Activated CD8-positive, alpha-beta memory T cell treated with anti-CD3 and anti-CD28 coated beads for 36 hours (primary cell): ENCODE measurements around the gene ACOX1. TPM values are rescaled to one million over a fixed set of nuclear protein-coding genes. Genes with fewer than 3 reads are reported as not detected.

Experiments
- CTCF ChIA-PET: fragments of 350-600 bp; sonication (Branson Sonifier 250); formaldehyde crosslinking; loops from one replicate; lab custom pipeline; 2021; ENCODE audit warnings: antibody characterized with exemption; lab: Charles Lee
- POLR2A ChIA-PET: fragments of 350-600 bp; sonication (Branson Sonifier 250); formaldehyde crosslinking; loops from one replicate; lab custom pipeline; 2021; ENCODE audit warnings: antibody characterized with exemption; lab: Charles Lee
- total RNA-seq, 2 experiments: library from RNA; stranded (reverse); gene quantifications; one replicate each; pipeline ENCODE4 v1.2.3, GENCODE V29; 2021

The ACOX1 gene
- total RNA-seq, 2 experiments from 2014 or later: 28.4 to 33.7 TPM

DNA sequence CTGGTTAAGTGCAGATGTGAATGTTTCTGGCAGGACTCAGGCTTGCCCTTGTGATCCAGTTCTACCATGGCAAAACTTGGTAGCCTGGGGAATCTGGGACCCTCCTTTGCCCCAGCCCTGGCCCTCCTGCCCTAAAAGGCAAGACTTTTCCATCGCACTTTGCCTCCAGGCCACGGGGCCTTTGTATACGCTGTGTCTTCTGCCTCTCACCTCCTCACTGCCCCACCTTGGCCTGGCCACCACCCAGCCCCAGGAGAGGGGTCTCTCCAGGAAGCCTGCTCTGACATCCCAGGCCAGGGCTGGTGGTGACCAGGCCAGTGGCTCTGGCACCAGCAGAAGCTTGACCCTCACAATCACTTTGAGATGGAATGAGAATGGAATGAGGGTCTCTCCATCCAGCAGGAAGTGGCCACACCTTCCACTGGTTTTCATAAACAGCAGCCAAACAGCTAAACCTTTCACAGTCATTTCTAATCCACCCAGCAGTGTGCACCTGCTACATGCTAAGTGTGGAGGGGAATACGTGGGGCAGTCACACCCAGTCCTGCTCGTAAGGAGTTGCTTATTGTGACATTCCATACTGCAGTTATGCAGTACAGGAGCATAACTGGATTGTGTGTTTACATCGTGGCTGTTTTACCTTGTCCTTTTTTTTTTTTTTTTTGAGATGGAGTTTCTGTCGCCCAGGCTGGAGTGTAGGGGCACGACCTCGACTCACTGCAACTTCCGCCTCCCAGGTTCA lies 72.7 kb downstream of the ACOX1 start:
- ChIA-PET CTCF (interaction anchor here (0.6 to 5.4 kb wide), 10 partner anchors 10 to 215 kb away, joined by 3 to 59 read pairs (median 6); partner anchors contain the start of genes CDK3 and TRIM65), POLR2A (interaction anchor here (0.8 kb wide), 1 partner anchor 9 kb away, joined by 3 read pairs; the partner anchor contains the start of gene TRIM65)

DNA sequence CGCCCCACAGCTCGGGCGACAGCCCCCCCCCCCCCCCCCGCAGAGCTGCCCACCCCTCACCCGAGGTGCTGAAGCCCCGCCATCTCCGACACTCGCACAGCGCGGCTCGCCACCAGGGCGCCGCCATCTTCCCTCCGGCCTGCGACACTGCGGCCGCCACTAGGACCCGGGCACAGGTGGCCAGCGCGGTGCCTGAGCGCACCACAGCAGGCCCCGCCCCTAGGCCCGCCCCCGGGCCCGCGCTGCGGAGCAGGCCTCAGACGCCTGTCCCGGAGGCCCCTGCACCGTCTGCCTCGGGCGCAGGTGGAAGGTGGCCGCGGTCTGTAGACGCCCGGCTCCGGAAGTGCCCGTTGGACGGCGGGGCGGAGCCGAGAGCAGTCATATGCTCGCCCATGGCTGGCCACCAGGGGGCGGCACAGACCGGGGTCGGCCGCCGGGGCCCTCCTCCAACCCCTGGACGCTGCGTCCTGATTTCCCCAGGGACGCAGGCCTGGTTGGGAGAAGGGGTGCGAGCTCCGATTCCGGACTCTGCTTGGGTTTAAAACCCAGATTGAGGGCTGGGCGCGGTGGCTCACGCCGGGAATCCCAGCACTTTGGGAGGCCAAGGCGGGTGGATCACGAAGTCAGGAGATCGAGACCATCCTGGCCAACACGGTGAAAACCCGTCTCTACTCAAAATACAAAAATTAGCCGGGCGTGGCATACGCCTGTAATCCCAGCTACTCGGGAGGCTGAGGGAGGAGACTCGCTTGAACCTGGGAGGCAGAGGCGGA lies 74.0 kb downstream of the ACOX1 start, which contains the start of gene MRPL38:
Gene MRPL38, minus strand, starts transcription at position 136 of the 773 bp plus-strand sequence. Its CDS starts 9 bp downstream, at position 127.
- CTCF ChIA-PET: interaction anchor here (0.6 to 5.4 kb wide), 20 partner anchors 8 to 217 kb away, joined by 3 to 59 read pairs (median 4); partner anchors contain the start of genes CDK3, FBF1, TRIM65 and WBP2

DNA sequence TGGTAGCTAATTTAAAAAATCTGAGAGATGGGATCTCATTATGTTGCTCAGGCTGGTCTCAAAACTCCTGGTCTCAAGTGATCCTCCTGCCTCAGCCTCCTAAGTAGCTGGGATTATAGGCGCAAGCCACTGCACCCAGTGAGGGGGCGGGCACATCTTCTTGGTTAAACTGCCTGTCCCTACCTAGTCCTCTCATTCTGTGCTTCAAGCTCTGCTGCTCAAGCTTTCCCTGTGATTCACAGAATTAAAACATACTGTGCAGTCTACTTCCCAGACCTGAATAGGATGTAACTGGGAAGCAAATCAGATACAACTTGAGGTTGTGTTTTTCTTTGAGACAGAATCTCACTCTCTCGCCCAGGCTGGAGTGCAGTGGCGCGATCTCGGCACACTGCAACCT lies 76.6 kb downstream of the ACOX1 start:
- POLR2A ChIA-PET: no interaction called here

More for the DNA sequence above, 74.0 kb downstream of the ACOX1 start, which contains the start of gene MRPL38:
- POLR2A ChIA-PET: interaction anchor here (0.5 to 1.0 kb wide), 5 partner anchors 9 to 609 kb away, joined by 3 to 4 read pairs (median 3); partner anchors contain the start of genes FBF1 and TRIM65

DNA sequence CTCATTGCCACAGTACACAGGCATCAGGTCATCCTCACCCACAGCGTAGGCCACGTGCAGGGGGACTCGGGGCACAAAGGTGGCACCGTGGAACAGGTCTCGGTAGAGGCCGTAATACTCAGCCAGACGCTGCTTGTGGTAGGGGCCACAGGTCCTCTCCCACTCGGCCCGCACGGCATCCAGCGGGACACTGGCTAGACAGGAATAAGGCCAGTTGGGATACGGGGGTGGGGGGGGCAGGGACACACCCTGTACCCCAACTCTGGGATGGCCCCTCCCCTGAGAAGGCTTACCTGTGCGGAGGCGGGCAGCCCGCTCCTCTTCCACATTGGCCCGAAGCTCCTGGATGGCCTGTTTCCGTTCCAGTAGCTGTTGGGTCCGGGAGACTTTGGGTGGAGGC lies 77.2 kb downstream of the ACOX1 start:
- ChIA-PET CTCF (no interaction called here), POLR2A (no interaction called here)

More for the DNA sequence above, 76.6 kb downstream of the ACOX1 start:
- CTCF ChIA-PET: interaction anchor here (1.0 to 1.2 kb wide), 2 partner anchors 23 to 47 kb away, joined by 3 read pairs; partner anchors contain the start of gene WBP2

DNA sequence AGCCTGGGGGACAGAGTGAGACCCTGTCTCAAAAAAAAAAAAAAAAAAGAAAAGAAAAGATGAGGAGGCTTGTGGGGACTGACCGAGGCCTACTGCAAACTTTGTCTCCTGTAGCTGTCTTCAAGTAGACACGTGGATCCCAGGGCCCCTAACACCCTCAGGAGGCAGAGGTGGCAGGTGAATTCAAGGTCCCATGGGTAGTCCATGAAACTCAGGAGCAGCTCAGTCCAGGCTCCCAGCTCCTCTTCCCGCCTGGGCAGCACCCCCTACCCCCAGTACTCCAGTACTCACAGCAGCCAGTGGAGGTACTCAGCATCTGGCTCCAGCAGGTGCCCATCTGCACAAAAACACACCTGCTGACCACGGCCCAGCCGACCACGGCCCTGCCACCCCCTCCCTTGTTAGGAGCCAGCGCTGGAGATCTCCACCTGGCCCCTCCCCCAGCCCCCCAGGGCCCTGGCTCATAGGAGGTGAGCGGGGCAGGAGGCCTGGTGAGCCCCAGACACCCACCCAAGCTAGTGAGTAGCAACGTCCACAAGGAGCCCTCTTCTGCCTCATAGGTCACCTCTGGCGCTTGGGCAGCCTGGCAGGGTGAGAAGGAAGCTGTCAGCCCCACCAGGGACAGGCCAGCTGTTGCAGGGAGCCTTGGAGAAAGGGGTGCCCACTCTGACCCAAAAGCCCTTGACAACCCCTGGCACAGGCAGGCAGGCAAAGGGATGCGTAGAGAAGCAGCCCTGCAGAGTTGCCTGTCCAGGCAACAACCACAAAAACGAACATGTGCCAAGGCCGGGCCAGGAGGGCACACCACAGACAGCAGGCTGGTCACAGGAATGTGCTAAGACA lies 78.1 kb downstream of the ACOX1 start:
- ChIA-PET CTCF (interaction anchor here (0.6 to 1.1 kb wide), 4 partner anchors 103 to 980 kb away, joined by 3 to 5 read pairs (median 4); no protein-coding TSS in a partner anchor), POLR2A (interaction anchor here (0.7 to 1.3 kb wide), 2 partner anchors 46 to 148 kb away, joined by 5 to 7 read pairs; partner anchors contain the start of gene WBP2)

DNA sequence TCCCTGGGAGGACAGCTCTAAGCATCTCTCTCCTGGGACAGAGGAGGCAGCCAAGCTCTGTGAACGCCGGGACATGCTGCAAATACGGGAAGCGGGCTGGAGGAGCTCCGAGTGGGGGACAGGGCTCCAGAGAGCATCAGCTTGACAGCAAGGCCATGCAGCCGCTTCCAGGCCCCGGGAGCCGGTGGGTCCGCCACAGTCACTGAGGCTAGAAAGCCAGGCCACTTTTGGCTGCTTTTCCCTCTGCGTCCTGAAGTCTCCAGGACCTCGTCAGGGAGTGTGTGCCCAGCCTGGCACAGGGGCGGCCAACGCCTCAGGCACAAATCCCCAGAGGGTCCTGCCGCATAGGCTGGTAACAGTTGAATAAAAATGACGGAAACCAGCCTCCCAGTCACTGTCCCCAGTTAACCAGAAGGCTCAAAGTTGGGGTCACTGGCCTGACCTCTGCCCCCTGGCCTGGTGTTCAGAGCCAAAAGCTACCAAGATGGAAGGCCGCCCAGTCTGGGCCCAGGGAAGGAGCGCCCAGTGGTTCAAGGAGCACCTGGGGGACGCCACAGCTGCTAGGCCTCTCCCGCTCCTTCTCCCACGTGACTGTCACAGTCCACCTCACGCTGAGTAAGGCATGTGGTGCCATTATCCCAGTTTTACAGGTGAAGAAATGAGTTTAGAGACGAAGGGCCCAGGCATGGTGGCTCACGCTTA lies 79.0 kb downstream of the ACOX1 start:
- POLR2A ChIA-PET: interaction anchor here (1.3 kb wide), 1 partner anchor 45 kb away, joined by 5 read pairs; the partner anchor contains the start of gene WBP2
- CTCF ChIA-PET: interaction anchor here (0.7 to 1.1 kb wide), 4 partner anchors 104 to 172 kb away, joined by 3 to 5 read pairs (median 3); no protein-coding TSS in a partner anchor

DNA sequence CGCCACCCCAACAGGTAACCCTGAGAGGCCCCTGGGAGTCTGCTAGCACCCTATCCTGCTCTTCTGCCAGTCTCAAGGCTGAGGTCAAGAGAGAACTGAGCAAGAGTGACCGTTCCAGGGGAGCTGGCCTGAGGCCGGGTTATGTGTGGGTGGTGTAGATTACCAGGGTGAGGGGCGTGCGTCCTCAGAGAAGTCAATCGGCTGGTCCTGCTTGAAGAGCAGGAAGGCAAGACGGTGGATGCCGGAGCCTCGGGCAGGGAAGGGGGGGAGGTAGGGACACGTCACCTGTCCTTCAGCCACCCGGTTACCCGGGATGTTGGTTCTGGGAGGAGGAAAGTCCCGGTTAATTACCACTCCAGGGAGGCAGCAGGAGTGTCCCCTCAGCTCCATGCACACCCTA lies 79.6 kb downstream of the ACOX1 start:
- POLR2A ChIA-PET: no interaction called here
- CTCF ChIA-PET: interaction anchor here (0.9 kb wide), 1 partner anchor 132 kb away, joined by 3 read pairs; no protein-coding TSS in a partner anchor

DNA sequence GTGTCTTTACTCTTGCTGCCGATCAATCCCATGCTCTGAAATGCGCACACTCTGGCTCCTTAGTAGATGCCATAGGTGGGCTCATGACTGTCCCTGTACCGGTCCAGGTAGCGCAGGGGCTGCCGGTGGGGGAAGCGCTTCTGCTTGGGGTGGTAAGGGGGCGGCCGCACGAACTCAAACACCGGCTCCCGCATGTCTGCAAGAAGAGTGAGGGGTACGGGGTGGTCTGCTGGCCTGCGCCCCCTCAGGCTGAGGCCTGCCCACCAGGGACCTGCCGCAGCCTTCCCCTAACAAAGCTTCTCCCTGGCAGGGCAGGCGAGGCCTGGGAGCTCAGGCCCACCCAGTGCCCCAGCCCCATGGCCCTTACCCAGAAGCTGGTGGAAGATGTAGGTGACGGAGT lies 80.2 kb downstream of the ACOX1 start:
- ChIA-PET CTCF (interaction anchor here (3.7 kb wide), 1 partner anchor 21 kb away, joined by 37 read pairs; the partner anchor contains the start of gene TRIM47), POLR2A (interaction anchor here (0.8 kb wide), 1 partner anchor 43 kb away, joined by 3 read pairs; the partner anchor contains the start of gene WBP2)

DNA sequence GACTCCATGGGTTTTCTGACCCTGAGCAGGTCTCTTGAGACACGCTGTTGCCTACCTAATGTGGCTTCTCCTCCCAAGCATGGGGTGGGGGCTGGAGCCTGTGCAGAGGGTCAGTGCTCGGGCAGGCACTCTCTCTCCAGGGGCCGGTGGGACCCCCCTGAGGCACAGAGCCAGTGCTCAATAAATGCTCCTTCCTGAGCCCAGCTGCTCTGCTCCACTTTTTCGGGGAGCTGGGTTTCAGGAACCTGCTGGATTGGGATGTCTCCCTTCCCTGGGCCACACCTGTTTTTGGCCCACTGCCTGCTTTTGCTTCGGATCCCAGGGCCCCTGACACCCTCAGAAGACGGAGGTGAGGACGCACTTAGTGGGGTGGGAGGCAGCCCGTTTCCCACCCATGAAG lies 80.9 kb downstream of the ACOX1 start:
- ChIA-PET CTCF (interaction anchor here (0.6 to 3.7 kb wide), 3 partner anchors 21 to 115 kb away, joined by 3 to 37 read pairs (median 4); partner anchors contain the start of gene TRIM47), POLR2A (interaction anchor here (0.8 kb wide), 1 partner anchor 42 kb away, joined by 3 read pairs; the partner anchor contains the start of gene WBP2)

DNA sequence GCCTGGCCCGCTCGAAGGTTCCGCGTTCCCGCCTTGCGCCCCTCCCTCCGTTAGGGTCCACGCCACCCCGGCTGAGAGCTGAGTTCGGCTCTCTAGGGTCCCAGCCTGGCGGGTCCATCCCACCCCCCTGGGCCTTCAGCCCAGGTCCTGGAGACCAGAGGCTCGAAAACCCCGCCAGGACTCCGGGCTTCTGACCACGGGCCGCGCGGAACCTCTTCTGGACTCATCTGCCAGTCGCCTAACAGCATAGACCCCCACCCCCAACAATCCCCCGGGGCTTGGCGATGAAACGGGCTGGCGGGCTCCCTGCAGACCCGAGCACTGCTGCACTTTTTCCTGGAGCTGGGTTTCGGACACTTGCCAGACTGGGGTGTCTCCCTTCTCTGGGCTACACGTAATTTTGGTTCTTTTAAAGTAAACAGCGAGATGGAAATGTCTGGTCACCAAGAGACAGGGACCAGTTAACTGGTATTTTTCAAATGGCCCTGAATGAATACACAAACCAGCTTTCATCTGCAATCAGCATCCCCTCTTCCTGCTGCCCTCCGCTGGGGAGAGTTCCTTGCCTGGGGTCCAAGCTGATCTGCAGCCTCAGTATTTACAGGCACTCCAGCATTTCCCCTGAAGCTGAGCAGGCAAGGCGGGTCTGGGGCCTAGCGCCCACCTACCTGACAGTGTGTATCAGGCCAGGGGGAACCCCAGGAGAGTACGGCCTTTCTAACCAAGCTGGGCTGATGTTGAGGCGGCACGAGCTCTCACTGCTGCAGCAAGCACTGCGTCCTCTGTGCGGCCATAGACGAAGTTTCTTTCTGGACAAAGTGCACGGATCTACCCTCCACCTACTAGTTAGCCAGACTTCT lies 81.6 kb downstream of the ACOX1 start:
- POLR2A ChIA-PET: interaction anchor here (0.6 to 2.3 kb wide), 7 partner anchors 8 to 295 kb away, joined by 3 to 19 read pairs (median 5); partner anchors contain the start of gene WBP2
- CTCF ChIA-PET: interaction anchor here (0.6 to 3.7 kb wide), 6 partner anchors 8 to 114 kb away, joined by 3 to 37 read pairs (median 6); partner anchors contain the start of genes MRPL38 and TRIM47

DNA sequence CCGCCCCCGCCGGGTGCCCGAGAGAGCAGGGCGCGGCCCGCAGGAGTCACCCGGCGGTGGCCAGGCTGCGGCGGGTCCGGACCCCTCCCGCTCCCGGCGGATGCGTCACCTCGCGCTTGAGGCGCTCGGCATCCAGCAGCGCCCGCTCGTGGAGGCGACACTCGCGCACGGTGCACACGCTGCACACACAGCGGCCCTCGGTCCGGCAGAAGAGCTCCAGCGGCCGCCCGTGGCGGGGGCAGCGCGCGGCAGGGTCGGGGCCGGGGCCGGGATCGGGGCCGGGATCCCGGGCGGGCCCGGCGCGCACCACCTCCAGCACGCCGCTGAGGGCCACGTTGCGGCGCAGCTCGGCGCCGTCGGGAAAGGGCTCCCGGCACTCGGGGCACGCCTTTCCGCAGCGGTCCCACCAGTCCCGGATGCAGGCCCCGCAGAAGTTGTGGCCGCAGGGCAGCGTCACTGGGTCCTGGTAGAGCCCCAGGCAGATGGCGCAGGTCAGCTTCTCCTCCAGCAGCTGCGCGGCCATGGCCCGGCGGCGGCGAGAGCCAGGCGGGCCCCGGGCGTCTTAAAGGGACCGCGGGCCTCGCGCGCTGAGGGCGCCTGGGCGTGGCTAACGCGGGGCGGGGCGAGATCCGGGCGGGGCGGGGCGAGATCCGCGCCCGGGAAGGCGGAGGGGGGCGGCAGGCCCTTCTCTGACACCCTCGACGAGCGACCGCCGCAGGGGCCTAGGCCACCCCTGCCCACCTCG lies 82.4 kb downstream of the ACOX1 start, which contains the start of gene TRIM65:
Gene TRIM65, minus strand, starts transcription at position 537 of the 745 bp plus-strand sequence. Its CDS starts 14 bp downstream, at position 523.
- ChIA-PET CTCF (interaction anchor here (0.6 to 3.7 kb wide), 16 partner anchors 9 to 286 kb away, joined by 3 to 37 read pairs (median 4); partner anchors contain the start of genes MRPL38, TRIM47 and WBP2), POLR2A (interaction anchor here (0.6 to 2.3 kb wide), 16 partner anchors 8 to 384 kb away, joined by 3 to 19 read pairs (median 4); partner anchors contain the start of genes MRPL38, TRIM47, UNK and WBP2)

DNA sequence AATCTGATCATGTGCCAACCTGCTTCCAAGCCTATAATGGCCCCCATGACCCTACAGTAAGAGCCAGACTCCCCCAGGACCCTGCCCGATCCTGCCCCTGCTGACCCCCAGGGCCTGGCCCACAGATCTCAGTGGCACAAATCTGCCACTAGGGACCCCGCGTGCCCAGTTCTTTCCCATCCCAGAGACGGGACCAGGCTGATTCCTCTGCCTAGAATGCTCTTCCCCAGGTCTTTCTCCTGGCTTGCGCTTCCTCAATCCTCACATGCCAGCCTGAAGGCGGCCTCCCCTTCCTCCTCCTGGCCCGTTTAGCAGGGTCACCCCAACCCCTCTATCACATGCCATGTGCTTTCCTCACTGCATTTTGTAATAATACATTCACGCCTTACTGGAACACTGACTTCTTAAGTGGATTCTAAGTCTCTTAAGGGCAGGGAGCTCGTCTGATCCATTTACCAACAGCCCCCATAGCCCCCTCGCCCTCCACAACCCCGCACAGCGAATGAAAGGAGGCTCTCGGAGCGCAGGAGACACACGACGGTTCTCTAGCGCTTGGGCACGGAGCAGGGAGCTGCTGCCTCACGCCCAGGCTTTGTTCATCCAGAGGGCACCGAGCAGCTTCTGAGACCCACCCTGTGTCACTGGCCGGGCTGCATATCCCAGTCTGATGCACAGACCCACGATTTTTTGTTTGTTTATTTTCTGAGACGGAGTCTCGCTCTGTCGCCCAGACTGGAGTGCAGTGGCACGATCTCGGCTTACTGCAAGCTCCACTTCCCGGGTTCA lies 83.4 kb downstream of the ACOX1 start:
- CTCF ChIA-PET: interaction anchor here (0.6 to 3.7 kb wide), 16 partner anchors 10 to 142 kb away, joined by 3 to 37 read pairs (median 4); partner anchors contain the start of genes MRPL38, TRIM47 and WBP2
- POLR2A ChIA-PET: interaction anchor here (0.7 to 2.3 kb wide), 10 partner anchors 9 to 385 kb away, joined by 3 to 19 read pairs (median 4); partner anchors contain the start of genes MRPL38, TRIM47, UNK and WBP2

DNA sequence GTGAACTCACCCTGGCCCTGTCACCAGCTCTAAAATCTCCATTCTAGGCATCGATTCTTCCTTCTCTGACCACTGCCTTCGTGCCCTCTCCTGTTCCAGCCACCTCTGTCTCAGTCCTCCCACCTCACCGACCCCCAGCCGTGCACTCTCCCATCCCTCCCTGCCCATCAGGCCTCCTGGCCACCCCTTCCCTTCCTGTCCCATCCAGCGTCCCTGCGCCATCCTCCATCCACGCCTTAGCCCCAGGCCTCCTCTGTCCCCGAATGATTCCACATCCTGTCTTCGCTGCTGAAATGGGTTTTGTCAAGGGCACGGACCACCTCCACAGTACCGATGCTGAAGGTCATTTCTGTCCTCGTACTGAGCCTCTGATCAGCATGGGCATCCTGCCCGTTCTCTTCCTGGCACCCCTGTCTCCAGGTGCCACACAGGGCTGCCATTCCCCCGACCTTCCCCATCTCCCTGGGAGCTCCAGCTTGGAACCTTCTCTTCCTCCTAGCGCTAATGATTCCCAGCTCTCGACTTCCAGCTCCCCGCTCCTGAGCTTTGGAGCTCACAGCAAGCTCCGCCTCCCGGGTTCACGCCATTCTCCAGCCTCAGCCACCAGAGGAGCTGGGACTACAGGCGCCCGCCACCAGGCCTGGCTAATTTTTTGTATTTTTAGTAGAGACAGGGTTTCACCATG lies 84.8 kb downstream of the ACOX1 start:
- ChIA-PET CTCF (interaction anchor here (0.8 to 6.4 kb wide), 7 partner anchors 10 to 111 kb away, joined by 4 to 25 read pairs (median 4); partner anchors contain the start of genes TRIM47 and UNC13D), POLR2A (interaction anchor here (0.6 kb wide), 1 partner anchor 8 kb away, joined by 4 read pairs; no protein-coding TSS in a partner anchor)
